ENCODE results near the gene B4GAT1.

DNA sequence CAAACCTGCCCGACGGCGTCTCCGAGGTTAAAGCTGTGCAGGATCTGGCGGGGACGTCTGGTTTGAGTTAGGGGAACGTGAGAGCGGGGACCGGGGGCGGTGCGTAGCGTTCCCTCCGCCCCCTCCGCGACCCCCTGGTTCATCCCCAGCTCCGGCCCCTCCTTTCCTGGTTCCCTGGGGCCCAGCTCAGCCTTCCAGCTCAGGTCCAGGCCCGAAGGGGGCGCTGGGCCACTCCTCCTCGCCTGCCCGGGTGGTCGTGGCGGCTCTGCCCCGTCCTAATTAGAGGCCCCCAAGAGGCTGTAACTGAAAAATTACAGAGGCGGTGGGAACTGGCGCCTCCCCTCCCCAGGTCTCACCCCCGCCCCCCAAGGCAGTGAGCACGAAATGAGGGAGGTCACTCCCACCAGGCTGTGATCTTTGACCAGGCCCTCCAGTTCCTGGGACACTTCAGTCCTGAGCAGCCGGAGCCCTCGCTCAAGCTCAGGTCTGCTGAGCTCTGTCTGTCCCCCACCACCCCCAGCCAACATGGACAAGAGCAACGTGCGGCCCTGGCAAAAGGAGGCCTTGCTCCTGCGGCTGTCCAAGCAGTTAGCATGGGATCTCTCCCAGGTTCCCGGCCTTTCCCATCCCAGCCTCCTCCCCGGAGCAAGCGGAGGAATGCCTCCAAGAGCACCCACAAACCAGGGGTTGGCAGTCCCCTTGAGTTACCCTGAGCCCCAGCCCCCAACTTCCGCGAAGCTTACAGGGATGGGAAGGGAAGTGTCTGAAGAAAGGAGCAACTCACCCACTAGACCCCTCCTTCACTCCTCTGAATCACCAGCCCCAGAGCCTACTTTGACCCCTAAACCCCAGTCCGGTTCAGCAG lies 33.9 kb downstream of the B4GAT1 start:
- TF ChIP-seq POLR2A (IDR thresholded peaks at IDR 0.05) = no peak
- TF ChIP-seq, protein P1, sequence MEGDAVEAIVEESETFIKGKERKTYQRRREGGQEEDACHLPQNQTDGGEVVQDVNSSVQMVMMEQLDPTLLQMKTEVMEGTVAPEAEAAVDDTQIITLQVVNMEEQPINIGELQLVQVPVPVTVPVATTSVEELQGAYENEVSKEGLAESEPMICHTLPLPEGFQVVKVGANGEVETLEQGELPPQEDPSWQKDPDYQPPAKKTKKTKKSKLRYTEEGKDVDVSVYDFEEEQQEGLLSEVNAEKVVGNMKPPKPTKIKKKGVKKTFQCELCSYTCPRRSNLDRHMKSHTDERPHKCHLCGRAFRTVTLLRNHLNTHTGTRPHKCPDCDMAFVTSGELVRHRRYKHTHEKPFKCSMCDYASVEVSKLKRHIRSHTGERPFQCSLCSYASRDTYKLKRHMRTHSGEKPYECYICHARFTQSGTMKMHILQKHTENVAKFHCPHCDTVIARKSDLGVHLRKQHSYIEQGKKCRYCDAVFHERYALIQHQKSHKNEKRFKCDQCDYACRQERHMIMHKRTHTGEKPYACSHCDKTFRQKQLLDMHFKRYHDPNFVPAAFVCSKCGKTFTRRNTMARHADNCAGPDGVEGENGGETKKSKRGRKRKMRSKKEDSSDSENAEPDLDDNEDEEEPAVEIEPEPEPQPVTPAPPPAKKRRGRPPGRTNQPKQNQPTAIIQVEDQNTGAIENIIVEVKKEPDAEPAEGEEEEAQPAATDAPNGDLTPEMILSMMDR (IDR thresholded peaks at IDR 0.05) = no peak

Measured in testis (tissue), 2 donors.